GM12878 (cell line): ENCODE measurements around the gene ACKR1. TPM values are rescaled to one million over a fixed set of nuclear protein-coding genes. Genes with fewer than 3 reads are reported as not detected.

Experiments used
- ATAC-seq: fragments of 200-7000 bp; cut with Tn5 transposase; 3 replicates; pipeline ENCODE4 v1.9.1; 2020; ENCODE audit warnings: mild to moderate bottlenecking, moderate library complexity
- BruUV-seq: library from RNA; stranded (reverse); fragments of 400-500 nt; replicated peaks from 2 replicates; lab custom pipeline; 2021; lab: Mats Ljungman, UMichigan
- CTCF ChIA-PET: fragments of 300-600 bp; sonication (Branson Sonifier 250); formaldehyde crosslinking; extraction: SDS; loops from one replicate; lab custom pipeline; 2021; ENCODE audit warnings: inconsistent platforms; lab: Yijun Ruan, JAX
- POLR2A ChIA-PET: fragments of 350-600 bp; formaldehyde crosslinking; extraction: SDS; loops from one replicate; lab custom pipeline; 2021; ENCODE audit warnings: inconsistent platforms; lab: Charles Lee
- RAD21 ChIA-PET: fragments of 300-600 bp; sonication (Branson Sonifier 250); formaldehyde crosslinking; loops from one replicate; lab custom pipeline; 2023; ENCODE audit warnings: antibody characterized with exemption; ENCODE audit not compliant: unreplicated experiment; lab: Charles Lee
- SMC1A ChIA-PET: fragments of 300-600 bp; sonication (Branson Sonifier 250); formaldehyde crosslinking; loops from one replicate; lab custom pipeline; 2023; ENCODE audit not compliant: unreplicated experiment, uncharacterized antibody; lab: Charles Lee
- DNase-seq: peaks from one replicate; pipeline ENCODE4 v3.0.0-alpha.2; 2011; ENCODE audit warnings: low read depth, low spot score
- FAIRE-seq: peaks from 3 replicates; lab custom pipeline; 2011; peaks lifted over from hg19 to GRCh38; lab: Jason Lieb, UNC
- H2AFZ ChIP-seq: 2 replicates; pipeline ENCODE4 v1.6.0; 2011; ENCODE audit warnings: low read depth, low read length, control low read depth; ENCODE audit not compliant: control insufficient read depth
- H3K27ac ChIP-seq: 2 replicates; pipeline ENCODE4 v1.5.1; 2011; ENCODE audit warnings: control low read depth; ENCODE audit not compliant: control insufficient read depth, insufficient read depth
- H3K27me3 ChIP-seq, 2 experiments: replicated peaks in 1 of 2; 2 replicates each; pipeline versions ENCODE4 v1.6.0 to v1.6.1; 2011; ENCODE audit warnings: low read length in 1 of 2; ENCODE audit not compliant: control insufficient read depth in 2 of 2, insufficient read depth in 2 of 2
- H3K36me3 ChIP-seq, 2 experiments: 2 replicates each; pipeline ENCODE4 v1.5.1; 2011; ENCODE audit warnings: low read length in 1 of 2; ENCODE audit not compliant: control insufficient read depth in 2 of 2, insufficient read depth in 2 of 2
- H3K4me1 ChIP-seq: 2 replicates; pipeline ENCODE4 v1.6.1; 2011; ENCODE audit warnings: mild to moderate bottlenecking, low read length, moderate library complexity, mixed read lengths; ENCODE audit not compliant: control insufficient read depth, insufficient read depth
- H3K4me2 ChIP-seq: 2 replicates; pipeline ENCODE4 v1.6.0; 2011; ENCODE audit warnings: control low read depth; ENCODE audit not compliant: control insufficient read depth, insufficient read depth
- H3K4me3 ChIP-seq: fragments of 200-600 bp; sonication (generic); 2 replicates; pipeline ENCODE4 v1.5.1; 2016
- H3K79me2 ChIP-seq: 2 replicates; pipeline ENCODE4 v1.6.0; 2011; ENCODE audit warnings: low read length; ENCODE audit not compliant: control insufficient read depth, insufficient read depth
- H3K9ac ChIP-seq: 2 replicates; pipeline ENCODE4 v1.8.0; 2011; ENCODE audit warnings: low read length, control low read depth, mixed read lengths; ENCODE audit not compliant: control insufficient read depth, insufficient read depth
- H3K9me3 ChIP-seq: replicated peaks from 3 replicates; pipeline ENCODE4 v1.5.1; 2011; ENCODE audit warnings: mild to moderate bottlenecking, low read length; ENCODE audit not compliant: control insufficient read depth, insufficient read depth
- H4K20me1 ChIP-seq: 2 replicates; pipeline ENCODE4 v1.6.0; 2011; ENCODE audit not compliant: control insufficient read depth, insufficient read depth
- CBX3 ChIP-seq: fragments of 200-600 bp; sonication (generic); IDR thresholded peaks from 2 replicates; pipeline ENCODE4 v1.6.1; 2016; ENCODE audit warnings: low read depth, borderline replicate concordance
- CEBPB ChIP-seq, 2 experiments: fragments of 150-350 bp in 1 of 2; IDR thresholded peaks; 2 replicates each; pipeline ENCODE4 v1.6.1; 2012 to 2014; ENCODE audit warnings: low read depth in 2 of 2, low read length in 2 of 2, borderline replicate concordance in 1 of 2, inconsistent platforms in 1 of 2
- CREB1 ChIP-seq: IDR thresholded peaks from 2 replicates; pipeline ENCODE4 v1.6.1; 2012; ENCODE audit warnings: low read depth, mild to moderate bottlenecking, inconsistent platforms
- CUX1 ChIP-seq: IDR thresholded peaks from 2 replicates; pipeline ENCODE4 v1.6.1; 2012; ENCODE audit warnings: improper control_type of control experiment, low read depth, low read length; ENCODE audit not compliant: insufficient replicate concordance
- E4F1 ChIP-seq: fragments of 450-650 bp; IDR thresholded peaks from 2 replicates; pipeline ENCODE4 v1.6.1; 2018; ENCODE audit warnings: borderline replicate concordance, mild to moderate bottlenecking; ENCODE audit not compliant: partially characterized antibody
- HCFC1 ChIP-seq: fragments of 150-350 bp; IDR thresholded peaks from 2 replicates; pipeline ENCODE4 v1.6.1; 2014; ENCODE audit warnings: low read length
- IRF4 ChIP-seq: IDR thresholded peaks from 2 replicates; pipeline ENCODE4 v1.6.1; 2011; ENCODE audit warnings: low read depth, low read length
- KAT2A ChIP-seq: conservative IDR thresholded peaks from 2 replicates; pipeline ENCODE4 v1.6.1; 2011; ENCODE audit warnings: low read depth, low read length; ENCODE audit not compliant: control insufficient read depth
- MTA3 ChIP-seq: IDR thresholded peaks from 2 replicates; pipeline ENCODE4 v1.6.1; 2012; ENCODE audit warnings: low read length, inconsistent platforms, borderline replicate concordance
- MXI1 ChIP-seq: fragments of 150-350 bp; IDR thresholded peaks from 2 replicates; pipeline ENCODE4 v1.6.1; 2011; ENCODE audit warnings: low read depth, mild to moderate bottlenecking, inconsistent platforms, low read length, improper control_type of control experiment
- MYB ChIP-seq: fragments of 150-350 bp; IDR thresholded peaks from 2 replicates; pipeline ENCODE4 v1.6.1; 2014; ENCODE audit warnings: mild to moderate bottlenecking, low read depth, low read length, borderline replicate concordance
- NFYB ChIP-seq: IDR thresholded peaks from 2 replicates; pipeline ENCODE4 v1.6.1; 2011; ENCODE audit warnings: low read depth, mild to moderate bottlenecking, low read length, improper control_type of control experiment, moderate library complexity; ENCODE audit not compliant: insufficient read depth
- RAD51 ChIP-seq: fragments of 450-650 bp; IDR thresholded peaks from 2 replicates; pipeline ENCODE4 v1.6.1; 2016; ENCODE audit warnings: moderate library complexity, mild to moderate bottlenecking, inconsistent platforms
- RCOR1 ChIP-seq: conservative IDR thresholded peaks from 2 replicates; pipeline ENCODE4 v1.6.1; 2012; ENCODE audit warnings: low read depth, low read length, improper control_type of control experiment
- RUNX3 ChIP-seq: IDR thresholded peaks from 2 replicates; pipeline ENCODE4 v1.6.1; 2012; ENCODE audit warnings: low read length, inconsistent platforms
- SIN3A ChIP-seq: IDR thresholded peaks from 2 replicates; pipeline ENCODE4 v1.6.1; 2012; ENCODE audit warnings: low read depth, low read length, improper control_type of control experiment
- STAT3 ChIP-seq: IDR thresholded peaks from 2 replicates; pipeline ENCODE4 v1.6.1; 2011; ENCODE audit warnings: low read depth, low read length, improper control_type of control experiment
- TBL1XR1 ChIP-seq: IDR thresholded peaks from 2 replicates; pipeline ENCODE4 v1.6.1; 2012; ENCODE audit warnings: low read depth, low read length, improper control_type of control experiment
- WGBS: methylation state at CpG from one replicate; pipeline ENCODE4 v1.1.6; 2016; ENCODE audit warnings: low lambda C conversion rate; ENCODE audit not compliant: insufficient replicate concordance, insufficient coverage; ENCODE audit errors: missing lambda C conversion rate; 5-methylcytosine and 5-hydroxymethylcytosine counted together
- in situ Hi-C: fragments of 300-500 bp; cut with MboI; formaldehyde crosslinking; loops from 9 replicates; pipeline ENCODE4 v1.14.3; 2018; ENCODE audit warnings: mixed read lengths
- intact Hi-C: fragments of 100-400 bp; cut with micrococcal nuclease; formaldehyde crosslinking; loops from one replicate; pipeline ENCODE4 v1.14.2; 2022; ENCODE audit not compliant: unreplicated experiment
- polyA plus RNA-seq, 11 experiments: library from polyadenylated mRNA; depleted of rRNA in 4 of 11; unstranded in 6 of 11; stranded (reverse) in 5 of 11; fragments of >200 nt; fragmentation: Nextera tagmentation in 4 of 11; fragmentation: Illumina TruSeq in 1 of 11; extraction: Ambion mirVana in 4 of 11; extraction: Trizol in 1 of 11; gene quantifications; 1 replicate in 1 of 11; 2 replicates in 10 of 11; pipeline versions ENCODE4 v1.2.1 to v1.2.3, GENCODE V29; 2011 to 2016; ENCODE audit warnings: inconsistent platforms in 2 of 11, missing spikeins in 2 of 11, low read depth in 1 of 11
- total RNA-seq, 4 experiments: library from RNA; depleted of rRNA in 3 of 4; stranded (reverse); fragments of >200 nt in 3 of 4; fragmentation: Illumina TruSeq in 1 of 4; extraction: Trizol in 1 of 4; gene quantifications; 2 replicates each; pipeline versions ENCODE4 v1.2.1 to v1.2.3, GENCODE V29; 2013 to 2021

The ACKR1 gene
- total and polyA plus RNA-seq, 10 of the 15 experiments (the other 5 are each of a cell fraction or from before 2014, with no cell fraction given): 0.06 to 1.8 (median 0.38) TPM; not detected in 1

- WGBS: 11% methylated on average over 3 of the region's 3 CpGs
- H3K4me1 ChIP-seq: no peaks in the 10 kb centered on the region
- peak; percentile 62 for ATAC-seq
- H3K4me3 ChIP-seq: no peak overlapping the region
- no peak overlapping the region for H3K4me2 ChIP-seq
- peaks cover 0 to under 1% of the 10 kb centered on the region in 2 experiments; a peak in 1 of 4 replicates for H3K27me3 ChIP-seq
- BruUV-seq: no TSS peak
- intact Hi-C loops: no loop called here
- no peak overlapping the region for H3K9ac ChIP-seq
- CTCF ChIA-PET: interaction anchor here (0.9 to 2.8 kb wide), 4 partner anchors 19 to 40 kb away, joined by 3 to 7 read pairs (median 3); no protein-coding TSS in a partner anchor
- DNase-seq: no peak
- no peaks in the 10 kb centered on the region for H3K79me2 ChIP-seq
- RAD21 ChIA-PET: no interaction called here
- in situ Hi-C loops: no loop called here
- no peaks in the 10 kb centered on the region for H3K9me3 ChIP-seq
- H4K20me1 ChIP-seq: no peaks in the 10 kb centered on the region
- POLR2A ChIA-PET: interaction anchor here (0.6 kb wide), 1 partner anchor 11 kb away, joined by 3 read pairs; no protein-coding TSS in a partner anchor
- SMC1A ChIA-PET: no interaction called here
- no peak overlapping the region for H2AFZ ChIP-seq
- H3K36me3 ChIP-seq: no peaks in the 10 kb centered on the region
- no peak overlapping the region for H3K27ac ChIP-seq
- no peak for FAIRE-seq
- no peak for TF ChIP-seq CUX1
- no peak for TF ChIP-seq CREB1
- TF ChIP-seq STAT3: no peak
- 0 out of 2 replicates have a peak, but pooled peaks have one; percentile 25 for TF ChIP-seq IRF4
- TF ChIP-seq MYB: no peak
- TF ChIP-seq MTA3: no peak
- no peak for TF ChIP-seq CEBPB (IDR thresholded peaks at IDR 0.05; ENCODE audit: borderline replicate concordance in 1 of 2, low read depth in 2 of 2, low read length in 2 of 2)
- no peak for TF ChIP-seq NFYB
- peak; percentile 95 for TF ChIP-seq SIN3A
- TF ChIP-seq KAT2A: no peak
- no peak for TF ChIP-seq RUNX3
- TF ChIP-seq HCFC1: no peak
- TF ChIP-seq MXI1: peak; percentile 91
- TF ChIP-seq RCOR1: peak; percentile 99
- no peak for TF ChIP-seq CBX3
- no peak for TF ChIP-seq TBL1XR1
- no peak for TF ChIP-seq RAD51
- TF ChIP-seq E4F1: no peak
Measured at GRCh38 chr1:159177272-159177907, 27.3 kb upstream of the ACKR1 start.
